ENCODE results near the gene SPATA21. TPM values are rescaled to one million over a fixed set of nuclear protein-coding genes. Genes with fewer than 3 reads are reported as not detected.

SPATA21 gene
- total RNA-seq, 2 donors from 2014 or later = not detected

- peaks cover 76% of the 10 kb centered on the region for H3K36me3 ChIP-seq
- no peak overlapping the region for H3K4me3 ChIP-seq
- no peaks in the 10 kb centered on the region for H3K27me3 ChIP-seq
- H3K27ac ChIP-seq = no peak overlapping the region
- H3K9me3 ChIP-seq = no peaks in the 10 kb centered on the region
- no peak for TF ChIP-seq CTCF (IDR thresholded peaks at IDR 0.05)
- H3K4me1 ChIP-seq = peaks cover 0 to 6% of the 10 kb centered on the region in 2 donors
- no peak for DNase-seq (ENCODE audit: low spot score)
Measured at GRCh38 chr1:16449666-16450065, 12.4 kb upstream of the SPATA21 start.

- Histone ChIP-seq H3K4me1 (peaks cover 0 to 1% of the 10 kb centered on the region in 2 donors), H3K9me3 (no peaks in the 10 kb centered on the region), H3K27me3 (no peaks in the 10 kb centered on the region), H3K4me3 (no peak overlapping the region), H3K27ac (no peak overlapping the region), H3K36me3 (peaks cover 82% of the 10 kb centered on the region)
- no peak for DNase-seq (ENCODE audit: low spot score)
- TF ChIP-seq CTCF (IDR thresholded peaks at IDR 0.05) = no peak
Measured at GRCh38 chr1:16449065-16449464, 11.8 kb upstream of the SPATA21 start.

GRCh38 chr1:16447641-16448040 lies 10.4 kb upstream of the SPATA21 start:
- Histone ChIP-seq H3K4me3 (no peak overlapping the region), H3K9me3 (no peaks in the 10 kb centered on the region), H3K27me3 (no peaks in the 10 kb centered on the region), H3K36me3 (peaks cover 79% of the 10 kb centered on the region), H3K27ac (no peak overlapping the region), H3K4me1 (peaks cover 0 to 13% of the 10 kb centered on the region in 2 donors)
- TF ChIP-seq CTCF (IDR thresholded peaks at IDR 0.05) = no peak
- no peak for DNase-seq (ENCODE audit: low spot score)

GRCh38 chr1:16446116-16446515 lies 8.9 kb upstream of the SPATA21 start:
- peaks cover 66% of the 10 kb centered on the region for H3K36me3 ChIP-seq
- no peak overlapping the region for H3K27ac ChIP-seq
- H3K27me3 ChIP-seq = no peaks in the 10 kb centered on the region
- no peak for TF ChIP-seq CTCF (IDR thresholded peaks at IDR 0.05)
- no peak overlapping the region for H3K4me3 ChIP-seq
- no peaks in the 10 kb centered on the region for H3K9me3 ChIP-seq
- DNase-seq (ENCODE audit: low spot score) = no peak
- H3K4me1 ChIP-seq = peaks cover 0 to 28% of the 10 kb centered on the region in 2 donors

GRCh38 chr1:16445052-16445451 lies 7.8 kb upstream of the SPATA21 start:
- Histone ChIP-seq H3K36me3 (peaks cover 57% of the 10 kb centered on the region), H3K4me3 (no peak overlapping the region), H3K9me3 (no peaks in the 10 kb centered on the region), H3K4me1 (peaks cover 0 to 33% of the 10 kb centered on the region in 2 donors), H3K27me3 (no peaks in the 10 kb centered on the region), H3K27ac (no peak overlapping the region)
- no peak for DNase-seq (ENCODE audit: low spot score)
- no peak for TF ChIP-seq CTCF (IDR thresholded peaks at IDR 0.05)

All from right atrium auricular region (tissue), 2 donors.